Thoracic aorta (tissue), 2 donors: ENCODE data around the gene AIDA. TPM values are rescaled to one million over a fixed set of nuclear protein-coding genes. Genes with fewer than 3 reads are reported as not detected.

ENCODE experiments used
- ATAC-seq: fragments of 150-250 bp; one replicate; pipeline ENCODE4 v1.8.0; 2017; ENCODE audit warnings: low read depth; ENCODE audit not compliant: insufficient number of reproducible peaks, low FRiP score
- DNase-seq: peaks from one replicate; pipeline ENCODE4 v3.0.0-alpha.2; 2020; ENCODE audit warnings: low spot score
- H3K27ac ChIP-seq, 2 donors: fragments of 200-600 bp; sonication (generic); 1 replicate in 1 of 2; 2 replicates in 1 of 2; pipeline ENCODE4 v1.5.1; 2016; ENCODE audit warnings: mild to moderate bottlenecking in 2 of 2, moderate library complexity in 2 of 2
- H3K27me3 ChIP-seq: fragments of 200-600 bp; sonication (generic); replicated peaks from 2 replicates; pipeline ENCODE4 v1.6.0; 2016; ENCODE audit warnings: mild to moderate bottlenecking; ENCODE audit not compliant: insufficient read depth
- H3K36me3 ChIP-seq: fragments of 200-600 bp; sonication (generic); one replicate; pipeline ENCODE4 v1.5.1; 2016
- H3K4me1 ChIP-seq, 2 donors: fragments of 200-600 bp; sonication (generic); 1 replicate in 1 of 2; 2 replicates in 1 of 2; pipeline versions ENCODE4 v1.5.1 to v1.6.0; 2016; ENCODE audit warnings: low read depth in 2 of 2, mild to moderate bottlenecking in 1 of 2; ENCODE audit not compliant: control insufficient read depth in 1 of 2
- H3K4me3 ChIP-seq: fragments of 200-600 bp; sonication (generic); 2 replicates; pipeline ENCODE4 v1.5.1; 2016; ENCODE audit warnings: mild to moderate bottlenecking
- H3K9me3 ChIP-seq: fragments of 200-600 bp; sonication (generic); 2 replicates; pipeline ENCODE4 v1.5.1; 2016
- CTCF ChIP-seq: fragments of 200-600 bp; sonication (generic); IDR thresholded peaks from one replicate; pipeline ENCODE4 v1.5.1; 2019; ENCODE audit warnings: antibody characterized with exemption
- total RNA-seq, 2 donors: library from RNA; depleted of rRNA; stranded (reverse); fragments of >200 nt; gene quantifications; one replicate each; pipeline versions ENCODE4 v1.1.0 to v1.2.3, GENCODE V29; 2016

Gene AIDA
- total RNA-seq, 2 donors from 2014 or later: 59.2 to 61.7 TPM

GRCh38 chr1:222739929-222740328 lies 27.6 kb upstream of the AIDA start:
- Histone ChIP-seq H3K27me3 (no peaks in the 10 kb centered on the region), H3K4me1 (no peaks in the 10 kb centered on the region), H3K27ac (no peak overlapping the region), H3K36me3 (no peaks in the 10 kb centered on the region), H3K9me3 (no peaks in the 10 kb centered on the region), H3K4me3 (no peak overlapping the region)
- TF ChIP-seq CTCF: no peak
- ATAC-seq (no peak), DNase-seq (no peak)

DNA sequence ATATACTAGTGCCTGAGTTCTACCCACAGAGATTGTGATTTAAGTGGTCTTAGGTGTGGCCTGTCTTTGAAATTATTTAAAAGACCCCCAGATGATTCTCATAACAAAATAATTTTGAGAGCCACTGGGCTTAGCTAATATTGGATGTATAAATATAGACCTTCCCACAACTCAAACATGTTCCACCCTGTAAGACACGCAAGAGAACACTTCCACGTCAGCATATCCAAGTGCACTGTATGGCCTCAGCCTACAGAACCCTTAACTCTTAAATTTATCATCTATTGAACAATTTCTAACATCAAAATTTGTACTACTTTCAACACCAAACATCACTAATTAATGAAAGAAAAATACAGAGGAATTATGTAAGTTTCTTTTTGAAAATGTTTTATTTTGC lies 27.2 kb upstream of the AIDA start:
- Histone ChIP-seq H3K27ac (no peak overlapping the region), H3K27me3 (no peaks in the 10 kb centered on the region), H3K4me3 (no peak overlapping the region), H3K36me3 (no peaks in the 10 kb centered on the region), H3K4me1 (no peaks in the 10 kb centered on the region), H3K9me3 (no peaks in the 10 kb centered on the region)
- ATAC-seq: no peak
- no peak for TF ChIP-seq CTCF
- DNase-seq: no peak

DNA sequence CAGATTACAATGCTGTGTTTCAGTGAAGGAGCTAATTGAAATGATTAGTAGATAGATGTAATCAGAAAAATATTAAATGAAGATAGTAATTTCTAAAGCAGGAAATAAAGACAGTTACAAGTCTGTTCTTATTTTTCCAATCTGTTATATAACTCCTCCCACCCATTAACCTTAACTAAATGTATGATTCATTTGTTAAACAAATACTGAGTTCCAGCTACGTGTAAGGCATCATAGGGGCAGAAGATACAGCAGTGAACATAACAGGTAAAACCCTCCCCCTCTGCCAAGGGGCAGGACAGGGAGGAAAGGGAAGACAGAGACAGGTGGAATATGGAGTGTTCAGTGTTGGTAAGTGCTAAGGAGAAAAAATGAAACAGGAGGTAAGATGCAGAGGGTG lies 24.7 kb upstream of the AIDA start, which contains the start of gene FAM177B:
Gene FAM177B (plus strand): TSS at position 231 of the 400 bp plus-strand sequence. CDS start 9,344 bp downstream, outside the sequence.
- Histone ChIP-seq H3K4me1 (no peaks in the 10 kb centered on the region), H3K9me3 (no peaks in the 10 kb centered on the region), H3K36me3 (peaks cover 2% of the 10 kb centered on the region), H3K27me3 (no peaks in the 10 kb centered on the region), H3K27ac (no peak within 1 kb of the TSS), H3K4me3 (no peak within 1 kb of the TSS)
- TF ChIP-seq CTCF: no peak
- ATAC-seq (no peak), DNase-seq (no peak)

DNA sequence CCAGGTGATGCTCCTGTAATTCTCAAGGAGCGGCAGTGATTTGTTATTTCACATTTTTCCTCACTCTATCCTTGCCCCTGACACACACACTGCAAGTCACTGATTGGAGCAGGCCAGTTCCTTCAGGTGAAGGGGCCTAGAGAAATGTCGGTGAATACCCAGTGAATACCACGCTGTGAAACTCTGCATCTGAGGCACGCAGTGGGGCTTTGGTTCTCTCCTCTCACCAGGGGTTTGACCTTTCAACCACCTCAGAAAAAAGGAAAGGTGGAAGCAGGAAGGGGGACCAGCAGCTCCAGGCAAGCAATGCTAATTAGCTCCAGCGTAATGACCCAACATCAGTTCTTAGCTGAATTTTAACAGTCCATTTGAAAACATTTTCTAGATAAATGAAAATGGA lies 24.2 kb upstream of the AIDA start:
- Histone ChIP-seq H3K4me1 (no peaks in the 10 kb centered on the region), H3K36me3 (peaks cover 6% of the 10 kb centered on the region), H3K9me3 (no peaks in the 10 kb centered on the region), H3K27me3 (no peaks in the 10 kb centered on the region), H3K4me3 (no peak overlapping the region), H3K27ac (no peak overlapping the region)
- no peak for ATAC-seq
- no peak for TF ChIP-seq CTCF
- DNase-seq: no peak

DNA sequence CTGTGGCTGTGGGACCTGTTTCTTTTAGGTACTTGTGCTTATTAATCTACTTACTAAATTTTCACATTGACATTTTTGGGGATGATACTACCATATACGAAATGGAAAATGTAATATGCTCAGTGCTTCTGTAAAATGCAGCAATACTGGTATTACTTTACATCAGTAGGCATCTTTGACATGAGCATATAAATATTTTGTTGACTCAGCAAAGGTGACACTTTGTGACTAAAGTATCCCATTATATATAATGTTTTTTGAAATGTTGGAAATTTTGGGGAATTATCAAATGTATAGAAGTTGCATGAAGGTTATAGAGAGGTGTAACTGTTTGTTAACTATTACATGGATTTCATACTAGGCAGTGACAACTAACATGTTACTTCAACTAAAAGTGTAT lies 22.4 kb upstream of the AIDA start:
- Histone ChIP-seq H3K4me3 (no peak overlapping the region), H3K9me3 (no peaks in the 10 kb centered on the region), H3K27me3 (no peaks in the 10 kb centered on the region), H3K36me3 (peaks cover 19% of the 10 kb centered on the region), H3K27ac (no peak overlapping the region), H3K4me1 (no peaks in the 10 kb centered on the region)
- no peak for TF ChIP-seq CTCF
- DNase-seq: no peak
- ATAC-seq: no peak
